Measurements from ENCODE around the gene RAB11FIP4.

DNA sequence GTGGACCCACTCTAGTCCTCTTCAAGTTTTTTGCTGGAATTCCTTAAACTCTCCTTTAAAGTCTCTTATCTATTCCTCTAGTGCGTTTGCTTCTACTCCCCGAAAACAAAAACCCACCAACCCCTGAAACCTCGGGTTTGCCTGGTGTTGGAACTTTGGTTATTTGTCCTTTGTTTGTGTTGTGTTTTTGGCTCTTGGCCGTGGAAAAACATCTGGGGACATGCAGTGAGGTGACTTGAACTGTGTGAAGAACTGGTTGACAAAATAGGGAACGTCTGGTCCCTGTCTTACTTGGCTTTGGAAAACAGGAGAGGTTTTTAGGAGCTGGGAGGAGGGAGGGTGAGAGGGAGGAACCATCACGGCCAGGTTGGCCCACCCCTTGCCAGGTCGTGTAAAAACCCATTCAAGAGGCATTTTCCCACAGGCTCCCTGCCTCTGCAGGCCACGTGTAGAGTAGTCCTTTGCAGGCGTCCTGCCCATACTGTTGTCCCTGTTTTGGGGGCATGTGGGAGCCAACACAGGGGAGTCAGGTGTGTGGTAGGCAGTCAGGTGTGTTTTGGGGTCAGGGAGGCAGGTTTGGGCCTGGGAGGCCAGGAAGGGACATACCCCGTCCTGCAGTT, 169.3 kb downstream of the RAB11FIP4 start:
- TF ChIP-seq POLR2A (IDR thresholded peaks at IDR 0.05; ENCODE audit: low read depth, low read length), result no peak
- no peak for TF ChIP-seq POLR2AphosphoS5 (IDR thresholded peaks at IDR 0.05; ENCODE audit: low read depth, low read length)
- TF ChIP-seq TAF1 (IDR thresholded peaks at IDR 0.05; ENCODE audit: borderline replicate concordance, low read depth, low read length), result no peak
